Transverse colon (tissue), 4 donors: ENCODE data around the gene PFKFB2. TPM values are rescaled to one million over a fixed set of nuclear protein-coding genes. Genes with fewer than 3 reads are reported as not detected.
"Not testable (repeated sequence)": the region's sequence is repeated elsewhere in the genome, so short reads cannot be mapped to it uniquely, and the experiment has no call there.

Experiments used
- DNase-seq: peaks from one replicate; pipeline ENCODE4 v3.0.0-alpha.2; 2019
- H3K27ac ChIP-seq, 4 donors: fragments of 200-600 bp; sonication (generic); 2 replicates each; pipeline ENCODE4 v1.5.1; 2016 to 2018; ENCODE audit warnings: inconsistent platforms in 4 of 4
- H3K27me3 ChIP-seq: fragments of 200-600 bp; sonication (generic); 2 replicates; pipeline ENCODE4 v1.5.1; 2017; ENCODE audit warnings: inconsistent platforms
- H3K36me3 ChIP-seq, 4 donors: fragments of 200-600 bp; sonication (generic); 2 replicates each; pipeline ENCODE4 v1.5.1; 2017 to 2019; ENCODE audit warnings: inconsistent platforms in 4 of 4
- H3K4me1 ChIP-seq, 4 donors: fragments of 200-600 bp; sonication (generic); 2 replicates each; pipeline ENCODE4 v1.5.1; 2017 to 2020; ENCODE audit warnings: inconsistent platforms in 4 of 4
- H3K4me3 ChIP-seq, 4 donors: fragments of 200-600 bp; sonication (generic); 1 replicate in 1 of 4; 2 replicates in 3 of 4; pipeline versions ENCODE4 v1.5.1 to v1.6.1; 2017 to 2019; ENCODE audit warnings: inconsistent platforms in 4 of 4
- H3K9me3 ChIP-seq, 2 donors: fragments of 200-600 bp; sonication (generic); 2 replicates each; pipeline ENCODE4 v1.5.1; 2017 to 2019; ENCODE audit warnings: inconsistent platforms in 2 of 2
- CTCF ChIP-seq, 5 experiments: fragments of 200-600 bp in 3 of 5; fragments of 450-650 bp in 2 of 5; sonication (generic) in 3 of 5; IDR thresholded peaks; 1 replicate in 2 of 5; 2 replicates in 3 of 5; pipeline ENCODE4 v1.5.1; 2016 to 2017; ENCODE audit warnings: antibody characterized with exemption in 5 of 5, inconsistent platforms in 3 of 5, mild to moderate bottlenecking in 2 of 5, moderate library complexity in 1 of 5
- EP300 ChIP-seq: sonication (generic); formaldehyde crosslinking; IDR thresholded peaks from one replicate; pipeline ENCODE4 v1.6.1; 2017; ENCODE audit warnings: antibody characterized with exemption, low read depth
- POLR2A ChIP-seq: fragments of 450-650 bp; IDR thresholded peaks from one replicate; pipeline ENCODE4 v1.6.1; 2016; ENCODE audit warnings: antibody characterized with exemption, mild to moderate bottlenecking, moderate library complexity
- POLR2AphosphoS5 ChIP-seq, 3 donors: sonication (generic); formaldehyde crosslinking; IDR thresholded peaks; one replicate each; pipeline ENCODE4 v1.6.1; 2016; ENCODE audit warnings: antibody characterized with exemption in 3 of 3
- WGBS, 2 donors: methylation state at CpG; one replicate each; pipeline ENCODE4 v1.1.5; 2018; ENCODE audit warnings: low coverage in 1 of 2; 5-methylcytosine and 5-hydroxymethylcytosine counted together
- in situ Hi-C, 4 donors: fragments of 200-750 bp; cut with MboI; loops; one replicate each; pipeline versions ENCODE4 v1.15.0 to v1.15.1; 2017; ENCODE audit warnings: low sequenced_read_pairs in 3 of 4, low pct_ligation_motif_present in 1 of 4, low pct_unique_long_range_greater_than_20kb in 1 of 4
- intact Hi-C: fragments of 100-400 bp; cut with DNase I; formaldehyde crosslinking; loops from one replicate; pipeline ENCODE4 v1.15.1; 2023; ENCODE audit warnings: low total_unique reads
- total RNA-seq, 4 donors: library from RNA; depleted of rRNA; stranded (reverse); fragments of >200 nt; gene quantifications; one replicate each; pipeline ENCODE4 v1.1.0, GENCODE V29; 2016

The PFKFB2 gene
- total RNA-seq, 4 donors from 2014 or later = 84.2 to 155 (median 91.1) TPM

DNA sequence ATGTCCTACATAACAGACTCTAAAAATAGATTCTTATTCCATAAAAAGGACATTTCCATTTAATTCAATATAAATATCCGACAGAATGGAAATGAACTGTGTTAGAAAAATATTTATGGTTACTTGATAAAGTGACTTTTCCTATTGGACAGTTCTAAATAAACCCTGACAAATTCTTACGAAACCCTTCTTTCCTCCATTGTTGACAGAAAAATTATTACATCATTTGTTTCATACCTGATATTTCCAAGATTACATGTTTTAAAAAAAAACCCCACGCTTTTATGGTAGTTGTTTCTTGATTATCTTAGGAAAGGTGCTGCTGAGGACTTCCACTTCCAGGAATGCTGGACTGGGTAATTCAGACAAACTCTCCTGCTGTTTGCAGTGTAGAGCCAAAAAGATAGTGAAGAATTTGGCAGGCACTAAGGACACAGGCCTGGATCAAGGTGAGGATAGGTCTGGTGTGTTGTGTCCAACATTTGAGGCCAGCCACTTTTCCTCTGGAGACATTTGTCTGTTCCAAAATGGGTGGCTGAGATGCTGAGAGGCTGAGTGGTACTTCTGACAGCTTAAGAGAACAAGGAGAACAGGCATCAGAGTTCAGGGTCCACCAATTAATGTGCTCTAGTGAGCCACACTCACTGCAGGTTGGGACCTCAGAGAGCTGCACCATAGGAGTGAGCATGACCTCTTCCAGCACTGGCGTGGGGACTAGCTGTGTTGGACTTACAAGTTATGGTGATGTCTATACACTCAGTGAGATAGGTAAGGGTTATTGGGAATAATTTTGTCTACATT is 13.5 kb upstream of the PFKFB2 start:
- H3K36me3 ChIP-seq = peaks cover 0 to 6% (median 0%) of the 10 kb centered on the region in 4 donors
- no peak overlapping the region for H3K4me3 ChIP-seq
- no peak overlapping the region for H3K27ac ChIP-seq
- no peaks in the 10 kb centered on the region for H3K27me3 ChIP-seq
- DNase-seq = no peak
- 92 to 96% methylated on average over 3 to 4 of the region's 4 CpGs for whole genome bisulfite sequencing, 2 donors
- no peaks in the 10 kb centered on the region for H3K9me3 ChIP-seq
- peaks cover 0 to 8% (median 2%) of the 10 kb centered on the region in 4 donors for H3K4me1 ChIP-seq
- intact Hi-C loops = no loop called here
- TF ChIP-seq POLR2AphosphoS5 (IDR thresholded peaks at IDR 0.05) (no peak), EP300 (no peak)
- in situ Hi-C loops = no loop called here

DNA sequence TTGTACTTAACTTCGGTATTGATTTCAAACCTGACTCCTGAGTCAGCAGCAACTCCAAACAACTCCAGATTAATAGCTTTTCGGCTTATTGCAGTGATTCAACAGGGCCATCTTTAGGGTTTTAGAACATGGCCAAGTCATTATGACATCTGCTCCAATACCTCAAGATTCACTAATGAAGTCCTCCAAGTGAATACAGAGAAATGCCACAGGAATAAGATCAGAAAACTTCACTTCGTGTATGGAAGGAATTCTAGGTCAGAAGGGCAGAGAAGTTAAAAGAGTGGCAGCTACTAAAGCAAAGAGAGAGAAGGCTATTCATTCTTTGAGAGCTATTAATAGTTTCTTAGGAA is 12.9 kb upstream of the PFKFB2 start:
- H3K9me3 ChIP-seq = no peaks in the 10 kb centered on the region
- no peak overlapping the region for H3K4me3 ChIP-seq
- in situ Hi-C loops (no loop called here), intact Hi-C loops (no loop called here)
- DNase-seq = no peak
- TF ChIP-seq CTCF (IDR thresholded peaks at IDR 0.05) (no peak), POLR2AphosphoS5 (IDR thresholded peaks at IDR 0.05) (no peak), POLR2A (no peak), EP300 (no peak)
- no peaks in the 10 kb centered on the region for H3K27me3 ChIP-seq
- 50 to 61% methylated on average over 3 of the region's 3 CpGs for WGBS, 2 donors
- peaks cover 0 to 6% (median 0%) of the 10 kb centered on the region in 4 donors for H3K36me3 ChIP-seq
- H3K4me1 ChIP-seq = peaks cover 0 to 9% (median 1%) of the 10 kb centered on the region in 4 donors
- H3K27ac ChIP-seq = no peak overlapping the region

GRCh38 chr1:207041397-207041796 is 11.7 kb upstream of the PFKFB2 start:
- H3K27me3 ChIP-seq, in situ Hi-C loops, H3K27ac ChIP-seq, H3K4me3 ChIP-seq, H3K36me3 ChIP-seq, DNase-seq, H3K9me3 ChIP-seq, intact Hi-C loops: not testable (repeated sequence)
- H3K4me1 ChIP-seq = peaks cover 0 to 16% (median 2%) of the 10 kb centered on the region in 4 donors
- 90 to 100% methylated on average over 2 of the region's 2 CpGs for WGBS, 2 donors

GRCh38 chr1:207045453-207045852 is 7.6 kb upstream of the PFKFB2 start:
- no peaks in the 10 kb centered on the region for H3K27me3 ChIP-seq
- intact Hi-C loops (no loop called here), in situ Hi-C loops (no loop called here)
- TF ChIP-seq EP300 (no peak), POLR2AphosphoS5 (IDR thresholded peaks at IDR 0.05) (no peak), CTCF (IDR thresholded peaks at IDR 0.05) (no peak), POLR2A (no peak)
- peaks cover 0 to 15% (median 4%) of the 10 kb centered on the region in 4 donors for H3K36me3 ChIP-seq
- H3K9me3 ChIP-seq = no peaks in the 10 kb centered on the region
- H3K27ac ChIP-seq = no peak overlapping the region
- DNase-seq = no peak
- no peak overlapping the region for H3K4me3 ChIP-seq
- WGBS, 2 donors = 67 to 74% methylated on average over 2 of the region's 2 CpGs
- H3K4me1 ChIP-seq = peaks cover 10 to 50% (median 20%) of the 10 kb centered on the region in 4 donors

GRCh38 chr1:207047505-207047904 is 5.6 kb upstream of the PFKFB2 start:
- 85 to 92% methylated on average over 1 of the region's 1 CpG for WGBS, 2 donors
- no peak for TF ChIP-seq EP300
- no peak for TF ChIP-seq POLR2AphosphoS5 (IDR thresholded peaks at IDR 0.05)
- no peak for TF ChIP-seq POLR2A
- TF ChIP-seq CTCF (IDR thresholded peaks at IDR 0.05) = no peak
- H3K4me1 ChIP-seq = peaks cover 21 to 64% (median 29%) of the 10 kb centered on the region in 4 donors
- in situ Hi-C loops = no loop called here
- H3K36me3 ChIP-seq = peaks cover 0 to 15% (median 4%) of the 10 kb centered on the region in 4 donors
- H3K9me3 ChIP-seq = no peaks in the 10 kb centered on the region
- intact Hi-C loops = no loop called here
- DNase-seq = no peak
- no peak overlapping the region for H3K27ac ChIP-seq
- H3K27me3 ChIP-seq = no peaks in the 10 kb centered on the region
- H3K4me3 ChIP-seq = no peak overlapping the region
